ENCODE results near the gene ZNF821. TPM values are rescaled to one million over a fixed set of nuclear protein-coding genes. Genes with fewer than 3 reads are reported as not detected.
"Not testable (repeated sequence)": the region's sequence is repeated elsewhere in the genome, so short reads cannot be mapped to it uniquely, and the experiment has no call there.

ZNF821 gene
- total RNA-seq, 4 donors from 2014 or later, result 16.5 to 22.0 (median 19.3) TPM

DNA sequence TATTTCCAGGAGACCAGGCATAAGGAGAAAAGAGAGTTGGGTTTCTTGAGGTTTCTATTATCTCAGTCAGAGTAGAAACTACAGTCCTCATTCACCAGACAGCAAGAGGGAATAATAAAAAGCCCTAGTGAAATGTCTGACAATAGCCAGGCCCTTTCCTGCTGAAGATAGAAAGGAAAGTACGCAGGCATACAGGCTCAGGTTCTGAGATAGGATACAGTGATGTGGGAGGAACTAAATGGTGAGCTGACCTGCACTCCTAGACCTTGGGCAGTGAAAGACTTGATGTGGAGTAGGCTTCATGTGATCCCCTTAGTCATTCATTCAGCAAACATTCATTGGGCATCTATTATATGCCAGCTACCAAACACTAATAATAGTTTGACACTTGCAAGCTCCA lies 14.9 kb downstream of the ZNF821 start:
- H3K36me3 ChIP-seq, result peaks cover 0 to 50% (median 0%) of the 10 kb centered on the region in 3 donors
- no peaks in the 10 kb centered on the region for H3K4me1 ChIP-seq
- no peaks in the 10 kb centered on the region for H3K27me3 ChIP-seq
- no peak for DNase-seq
- no peaks in the 10 kb centered on the region for H3K9me3 ChIP-seq
- no peak overlapping the region for H3K27ac ChIP-seq
- TF ChIP-seq, protein P1, sequence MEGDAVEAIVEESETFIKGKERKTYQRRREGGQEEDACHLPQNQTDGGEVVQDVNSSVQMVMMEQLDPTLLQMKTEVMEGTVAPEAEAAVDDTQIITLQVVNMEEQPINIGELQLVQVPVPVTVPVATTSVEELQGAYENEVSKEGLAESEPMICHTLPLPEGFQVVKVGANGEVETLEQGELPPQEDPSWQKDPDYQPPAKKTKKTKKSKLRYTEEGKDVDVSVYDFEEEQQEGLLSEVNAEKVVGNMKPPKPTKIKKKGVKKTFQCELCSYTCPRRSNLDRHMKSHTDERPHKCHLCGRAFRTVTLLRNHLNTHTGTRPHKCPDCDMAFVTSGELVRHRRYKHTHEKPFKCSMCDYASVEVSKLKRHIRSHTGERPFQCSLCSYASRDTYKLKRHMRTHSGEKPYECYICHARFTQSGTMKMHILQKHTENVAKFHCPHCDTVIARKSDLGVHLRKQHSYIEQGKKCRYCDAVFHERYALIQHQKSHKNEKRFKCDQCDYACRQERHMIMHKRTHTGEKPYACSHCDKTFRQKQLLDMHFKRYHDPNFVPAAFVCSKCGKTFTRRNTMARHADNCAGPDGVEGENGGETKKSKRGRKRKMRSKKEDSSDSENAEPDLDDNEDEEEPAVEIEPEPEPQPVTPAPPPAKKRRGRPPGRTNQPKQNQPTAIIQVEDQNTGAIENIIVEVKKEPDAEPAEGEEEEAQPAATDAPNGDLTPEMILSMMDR (IDR thresholded peaks at IDR 0.05), result no peak
- TF ChIP-seq POLR2A (IDR thresholded peaks at IDR 0.05), result no peak
- H3K4me3 ChIP-seq, result no peak overlapping the region

DNA sequence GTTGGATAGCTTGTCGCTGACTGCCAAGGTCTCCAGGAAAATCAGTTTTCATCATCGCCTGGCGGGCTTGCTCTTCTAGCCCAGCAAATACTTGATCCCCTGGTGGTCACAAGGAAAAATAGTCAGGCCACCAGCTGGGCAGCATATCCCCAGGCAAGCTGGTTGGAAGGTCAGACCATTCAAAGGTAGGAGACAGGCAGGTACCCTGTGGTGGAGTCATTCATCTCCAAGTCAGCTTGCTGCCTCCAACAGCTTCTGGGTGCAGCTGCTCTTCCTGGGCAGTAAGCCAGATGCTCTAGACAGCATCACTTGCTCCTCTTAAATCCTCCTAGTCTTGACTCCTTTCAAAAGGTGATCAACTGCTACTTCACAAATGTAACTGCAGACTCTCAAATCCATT lies 16.0 kb downstream of the ZNF821 start:
- H3K36me3 ChIP-seq, result peaks cover 0 to 55% (median 0%) of the 10 kb centered on the region in 3 donors
- no peak for DNase-seq
- TF ChIP-seq, protein P1 (IDR thresholded peaks at IDR 0.05), result no peak
- TF ChIP-seq POLR2A (IDR thresholded peaks at IDR 0.05), result no peak
- no peaks in the 10 kb centered on the region for H3K4me1 ChIP-seq
- no peak overlapping the region for H3K4me3 ChIP-seq
- H3K27ac ChIP-seq, result no peak overlapping the region
- H3K9me3 ChIP-seq, result no peaks in the 10 kb centered on the region
- no peaks in the 10 kb centered on the region for H3K27me3 ChIP-seq

DNA sequence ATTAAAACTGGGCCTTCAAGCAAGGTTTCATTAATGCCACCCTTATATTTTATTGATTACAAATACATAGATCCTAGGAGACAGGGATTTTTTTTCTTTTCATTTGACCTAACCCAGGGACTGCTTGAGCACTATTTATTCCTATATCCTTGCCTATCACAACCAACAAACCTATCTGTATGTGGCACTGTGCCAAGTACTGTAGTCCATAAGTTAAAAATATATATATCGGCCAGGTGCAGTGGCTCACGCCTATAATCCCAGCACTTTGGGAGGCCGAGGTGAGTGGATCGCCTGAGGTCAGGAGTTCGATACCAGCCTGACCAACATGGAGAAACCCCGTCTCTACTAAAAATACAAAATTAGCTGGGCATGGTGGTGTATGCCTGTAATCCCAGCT lies 16.8 kb downstream of the ZNF821 start:
- H3K36me3 ChIP-seq, result peaks cover 0 to 61% (median 0%) of the 10 kb centered on the region in 3 donors
- not testable (repeated sequence) for H3K27ac ChIP-seq, DNase-seq, H3K27me3 ChIP-seq, H3K4me1 ChIP-seq, H3K9me3 ChIP-seq, H3K4me3 ChIP-seq

DNA sequence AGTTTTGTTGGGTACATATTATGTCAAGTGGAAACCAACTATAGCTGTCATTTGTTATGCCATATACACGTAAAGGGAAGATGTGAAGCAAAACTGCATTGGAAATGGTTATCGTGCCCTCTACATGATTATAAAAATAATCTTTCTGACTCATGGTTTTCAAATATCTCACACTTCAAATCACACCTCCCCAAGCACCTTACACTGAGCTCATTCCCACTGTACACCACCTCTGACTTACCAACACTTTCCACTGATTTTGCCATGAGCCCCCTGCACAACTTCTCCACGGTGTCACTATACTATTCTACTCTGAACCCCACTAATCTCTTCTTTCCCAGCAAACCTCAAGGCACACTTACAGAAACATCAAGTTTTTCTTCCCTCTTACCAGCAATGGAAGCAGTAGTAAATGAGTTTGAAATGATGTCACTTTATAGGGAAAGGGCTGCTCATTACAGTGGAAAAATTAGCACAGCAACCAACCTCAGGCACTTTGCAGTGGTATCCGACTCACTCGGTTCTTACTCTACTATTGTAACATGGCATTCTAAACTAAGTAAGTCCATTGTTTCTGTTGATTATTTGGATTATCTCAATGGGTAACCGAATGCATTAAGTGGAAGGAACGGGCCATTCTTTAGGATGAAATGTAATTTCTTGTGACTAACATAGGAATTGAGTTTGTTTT lies 18.7 kb downstream of the ZNF821 start:
- no peak overlapping the region for H3K4me3 ChIP-seq
- H3K4me1 ChIP-seq, result no peaks in the 10 kb centered on the region
- H3K36me3 ChIP-seq, result peaks cover 0 to 71% (median 0%) of the 10 kb centered on the region in 3 donors
- DNase-seq, result no peak
- no peaks in the 10 kb centered on the region for H3K27me3 ChIP-seq
- TF ChIP-seq, protein P1 (IDR thresholded peaks at IDR 0.05), result no peak
- TF ChIP-seq POLR2A (IDR thresholded peaks at IDR 0.05), result no peak
- no peaks in the 10 kb centered on the region for H3K9me3 ChIP-seq
- no peak overlapping the region for H3K27ac ChIP-seq

DNA sequence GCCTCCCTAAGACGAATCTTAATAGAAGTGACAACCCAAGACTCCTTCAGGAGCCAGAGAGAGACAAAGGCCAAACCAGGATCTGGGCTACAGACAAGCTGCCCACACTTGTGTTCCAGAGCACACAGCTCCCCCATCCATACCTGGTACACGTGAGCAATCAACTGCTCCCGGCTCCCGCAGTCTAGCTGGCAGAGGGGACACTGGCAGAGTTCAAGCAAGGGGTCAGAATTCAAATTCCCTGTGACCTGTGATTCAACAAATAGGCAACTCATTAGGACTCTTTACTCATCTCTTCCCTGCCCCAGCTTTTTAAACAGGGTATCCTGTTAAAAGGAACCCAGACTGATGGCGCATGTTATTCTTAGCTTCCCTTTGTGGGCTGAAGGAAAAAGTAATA lies 20.0 kb downstream of the ZNF821 start:
- TF ChIP-seq POLR2A (IDR thresholded peaks at IDR 0.05), result no peak
- TF ChIP-seq, protein P1 (IDR thresholded peaks at IDR 0.05), result no peak
- H3K27me3 ChIP-seq, result no peaks in the 10 kb centered on the region
- H3K36me3 ChIP-seq, result peaks cover 0 to 85% (median 0%) of the 10 kb centered on the region in 3 donors
- H3K4me1 ChIP-seq, result no peaks in the 10 kb centered on the region
- DNase-seq, result no peak
- no peaks in the 10 kb centered on the region for H3K9me3 ChIP-seq
- no peak overlapping the region for H3K4me3 ChIP-seq
- no peak overlapping the region for H3K27ac ChIP-seq

DNA sequence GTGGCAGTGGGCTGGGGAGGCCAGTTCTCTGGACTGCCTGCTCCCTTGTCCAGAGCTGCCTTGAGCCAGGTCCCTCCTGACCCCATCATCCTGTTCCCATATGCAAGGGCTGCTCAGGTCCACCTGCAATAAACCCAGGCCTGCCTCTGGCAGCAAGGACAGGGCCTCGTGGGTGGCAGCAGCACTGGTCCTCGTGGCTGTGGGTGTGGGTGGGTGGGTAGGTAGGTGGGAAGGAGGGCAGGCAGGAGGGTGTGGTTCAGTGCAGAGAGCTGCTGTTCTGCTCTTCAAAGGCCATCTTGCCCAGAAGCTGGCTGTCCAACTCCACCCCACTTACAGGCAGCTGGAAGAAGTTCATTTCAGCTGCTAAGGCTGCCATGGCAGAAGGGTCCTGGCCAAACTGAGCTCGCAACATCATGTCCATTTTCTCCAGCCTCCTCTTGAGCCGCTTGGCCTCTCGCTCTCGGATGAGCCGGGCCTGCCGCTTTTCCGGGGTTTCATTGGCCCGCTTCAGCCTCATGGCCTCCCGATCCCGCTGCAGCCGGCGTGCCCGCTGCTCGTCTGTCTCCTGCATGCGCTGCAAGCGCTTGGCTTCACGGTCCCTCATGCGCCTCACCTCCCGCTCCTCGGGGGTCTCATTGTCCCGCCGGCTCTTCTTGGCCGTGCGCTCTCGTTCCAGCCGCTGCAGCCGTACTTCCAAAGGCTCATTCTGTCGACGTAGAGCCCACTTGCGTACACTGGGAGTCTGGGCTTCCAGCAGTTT lies 24.0 kb downstream of the ZNF821 start:
- no peak for TF ChIP-seq POLR2A (IDR thresholded peaks at IDR 0.05)
- TF ChIP-seq, protein P1 (IDR thresholded peaks at IDR 0.05), result no peak
- DNase-seq, result no peak
- Histone ChIP-seq H3K27me3 (no peaks in the 10 kb centered on the region), H3K9me3 (no peaks in the 10 kb centered on the region), H3K36me3 (peaks cover 0 to 53% (median 0%) of the 10 kb centered on the region in 3 donors), H3K4me3 (no peak overlapping the region), H3K27ac (no peak overlapping the region), H3K4me1 (no peaks in the 10 kb centered on the region)

All from Peyer's patch (tissue), 4 donors.